Breast epithelium (tissue), 3 donors: Measurements from ENCODE around the gene ZMIZ1.

Experiments
- POLR2A ChIP-seq: fragments of 450-650 bp; IDR thresholded peaks from one replicate; pipeline ENCODE4 v1.6.1; 2016; ENCODE audit warnings: antibody characterized with exemption, mild to moderate bottlenecking, moderate library complexity
- POLR2AphosphoS5 ChIP-seq, 3 donors: sonication (generic); formaldehyde crosslinking; IDR thresholded peaks; one replicate each; pipeline ENCODE4 v1.6.1; 2017; ENCODE audit warnings: antibody characterized with exemption in 3 of 3
- TF ChIP-seq, protein P1 (sequence below), 3 donors: fragments of 450-650 bp; IDR thresholded peaks; one replicate each; pipeline ENCODE4 v1.5.1; 2016 to 2017; ENCODE audit warnings: antibody characterized with exemption in 3 of 3, mild to moderate bottlenecking in 3 of 3, moderate library complexity in 3 of 3

DNA sequence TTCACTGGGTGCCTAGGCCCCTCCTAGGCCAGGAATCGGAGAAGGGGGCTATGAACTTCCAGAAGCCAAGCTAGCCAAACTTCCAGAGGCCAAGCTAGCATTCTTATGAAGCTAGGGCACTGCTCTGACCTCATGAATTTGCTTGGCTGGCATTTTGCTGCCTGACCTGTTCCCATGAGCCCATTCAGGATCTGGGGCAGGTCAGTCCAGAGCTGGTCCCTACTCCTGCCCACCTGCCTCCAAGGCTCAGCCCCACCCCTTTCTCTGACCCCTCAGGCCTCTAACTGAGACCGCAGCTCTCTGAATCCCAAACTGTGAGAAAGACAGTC is 277.2 kb downstream of the ZMIZ1 start:
- TF ChIP-seq, protein P1, sequence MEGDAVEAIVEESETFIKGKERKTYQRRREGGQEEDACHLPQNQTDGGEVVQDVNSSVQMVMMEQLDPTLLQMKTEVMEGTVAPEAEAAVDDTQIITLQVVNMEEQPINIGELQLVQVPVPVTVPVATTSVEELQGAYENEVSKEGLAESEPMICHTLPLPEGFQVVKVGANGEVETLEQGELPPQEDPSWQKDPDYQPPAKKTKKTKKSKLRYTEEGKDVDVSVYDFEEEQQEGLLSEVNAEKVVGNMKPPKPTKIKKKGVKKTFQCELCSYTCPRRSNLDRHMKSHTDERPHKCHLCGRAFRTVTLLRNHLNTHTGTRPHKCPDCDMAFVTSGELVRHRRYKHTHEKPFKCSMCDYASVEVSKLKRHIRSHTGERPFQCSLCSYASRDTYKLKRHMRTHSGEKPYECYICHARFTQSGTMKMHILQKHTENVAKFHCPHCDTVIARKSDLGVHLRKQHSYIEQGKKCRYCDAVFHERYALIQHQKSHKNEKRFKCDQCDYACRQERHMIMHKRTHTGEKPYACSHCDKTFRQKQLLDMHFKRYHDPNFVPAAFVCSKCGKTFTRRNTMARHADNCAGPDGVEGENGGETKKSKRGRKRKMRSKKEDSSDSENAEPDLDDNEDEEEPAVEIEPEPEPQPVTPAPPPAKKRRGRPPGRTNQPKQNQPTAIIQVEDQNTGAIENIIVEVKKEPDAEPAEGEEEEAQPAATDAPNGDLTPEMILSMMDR (IDR thresholded peaks at IDR 0.05), result no peak
- no peak for TF ChIP-seq POLR2AphosphoS5 (IDR thresholded peaks at IDR 0.05)
- no peak for TF ChIP-seq POLR2A
